ENCODE measurements around the gene GRPEL1. TPM values are rescaled to one million over a fixed set of nuclear protein-coding genes. Genes with fewer than 3 reads are reported as not detected.

The GRPEL1 gene
- total RNA-seq, 1 donor from 2014 or later: 67.4 TPM

DNA sequence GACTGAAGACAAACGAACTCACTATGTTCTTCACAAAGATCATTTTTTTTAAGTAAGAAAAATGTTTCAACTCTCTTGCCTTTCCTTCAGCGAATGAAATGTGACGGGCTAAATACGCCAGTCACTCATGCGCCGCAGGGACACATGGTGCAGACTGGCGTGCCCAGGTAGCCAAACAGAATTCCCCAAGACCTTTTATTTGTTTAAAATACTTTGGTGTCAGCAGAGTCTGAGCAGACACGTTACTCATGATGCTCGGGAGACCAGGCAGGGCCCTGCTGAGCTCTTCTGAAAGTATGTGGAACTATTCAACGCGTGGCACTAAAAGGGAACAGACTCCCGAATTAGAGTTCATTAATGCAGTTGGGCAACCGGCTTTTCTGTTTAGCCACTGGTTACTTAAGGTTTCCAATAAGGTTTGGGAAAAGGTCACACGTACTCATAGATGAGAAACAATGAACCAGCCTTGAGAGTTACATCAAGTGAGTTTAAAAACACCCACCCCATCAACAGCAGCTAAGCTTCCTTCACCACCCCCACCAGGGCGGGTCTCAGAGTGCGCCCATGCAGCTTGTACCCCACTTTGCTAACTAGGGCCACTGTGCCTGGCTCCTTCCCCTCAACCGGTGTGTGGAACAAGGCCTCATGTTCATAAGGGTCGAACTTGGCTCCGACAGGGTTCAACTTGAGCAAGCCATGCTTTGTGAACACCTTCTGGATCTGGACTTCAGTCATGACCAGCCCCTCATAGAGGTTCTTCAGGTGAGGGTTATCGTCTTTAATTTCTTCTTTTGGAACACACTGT is 7.3 kb downstream of the GRPEL1 start:
- Histone ChIP-seq H3K36me3 (ENCODE audit: control insufficient read depth, insufficient read depth, low read length) (peaks cover 29% of the 10 kb centered on the region), H3K4me3 (ENCODE audit: low read depth, low read length) (no peak overlapping the region), H3K27me3 (ENCODE audit: control insufficient read depth, insufficient read depth, low read length) (no peaks in the 10 kb centered on the region)
- DNase-seq (ENCODE audit: low read depth) (no peak), FAIRE-seq (no peak)
- TF ChIP-seq, protein P1, sequence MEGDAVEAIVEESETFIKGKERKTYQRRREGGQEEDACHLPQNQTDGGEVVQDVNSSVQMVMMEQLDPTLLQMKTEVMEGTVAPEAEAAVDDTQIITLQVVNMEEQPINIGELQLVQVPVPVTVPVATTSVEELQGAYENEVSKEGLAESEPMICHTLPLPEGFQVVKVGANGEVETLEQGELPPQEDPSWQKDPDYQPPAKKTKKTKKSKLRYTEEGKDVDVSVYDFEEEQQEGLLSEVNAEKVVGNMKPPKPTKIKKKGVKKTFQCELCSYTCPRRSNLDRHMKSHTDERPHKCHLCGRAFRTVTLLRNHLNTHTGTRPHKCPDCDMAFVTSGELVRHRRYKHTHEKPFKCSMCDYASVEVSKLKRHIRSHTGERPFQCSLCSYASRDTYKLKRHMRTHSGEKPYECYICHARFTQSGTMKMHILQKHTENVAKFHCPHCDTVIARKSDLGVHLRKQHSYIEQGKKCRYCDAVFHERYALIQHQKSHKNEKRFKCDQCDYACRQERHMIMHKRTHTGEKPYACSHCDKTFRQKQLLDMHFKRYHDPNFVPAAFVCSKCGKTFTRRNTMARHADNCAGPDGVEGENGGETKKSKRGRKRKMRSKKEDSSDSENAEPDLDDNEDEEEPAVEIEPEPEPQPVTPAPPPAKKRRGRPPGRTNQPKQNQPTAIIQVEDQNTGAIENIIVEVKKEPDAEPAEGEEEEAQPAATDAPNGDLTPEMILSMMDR (IDR thresholded peaks at IDR 0.05; ENCODE audit: insufficient read depth, low read length, severe bottlenecking): no peak

DNA sequence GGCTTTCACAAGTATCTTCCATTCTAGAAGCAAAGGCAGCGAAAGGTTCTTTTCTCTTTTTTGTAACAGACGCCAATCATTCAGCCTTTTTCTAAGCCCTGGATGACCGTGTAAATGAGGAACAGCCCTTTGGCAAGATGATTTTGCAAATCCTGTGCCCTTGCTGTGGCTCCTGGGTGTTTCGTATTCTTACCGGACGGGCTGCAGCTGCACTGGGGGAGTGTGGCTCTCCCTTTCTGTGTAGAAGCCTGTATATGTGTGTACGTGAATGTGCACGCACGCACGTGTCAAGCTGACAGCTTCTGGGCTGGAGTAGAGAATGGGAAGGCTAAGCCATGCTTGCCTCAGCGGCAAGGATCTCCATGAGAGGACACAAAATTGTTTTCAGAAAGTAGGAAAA is 8.2 kb downstream of the GRPEL1 start:
- FAIRE-seq: no peak
- Histone ChIP-seq H3K27me3 (ENCODE audit: control insufficient read depth, insufficient read depth, low read length) (no peaks in the 10 kb centered on the region), H3K4me3 (ENCODE audit: low read depth, low read length) (no peak overlapping the region), H3K36me3 (ENCODE audit: control insufficient read depth, insufficient read depth, low read length) (peaks cover 30% of the 10 kb centered on the region)
- TF ChIP-seq, protein P1 (IDR thresholded peaks at IDR 0.05; ENCODE audit: insufficient read depth, low read length, severe bottlenecking): no peak
- no peak for DNase-seq (ENCODE audit: low read depth)

DNA sequence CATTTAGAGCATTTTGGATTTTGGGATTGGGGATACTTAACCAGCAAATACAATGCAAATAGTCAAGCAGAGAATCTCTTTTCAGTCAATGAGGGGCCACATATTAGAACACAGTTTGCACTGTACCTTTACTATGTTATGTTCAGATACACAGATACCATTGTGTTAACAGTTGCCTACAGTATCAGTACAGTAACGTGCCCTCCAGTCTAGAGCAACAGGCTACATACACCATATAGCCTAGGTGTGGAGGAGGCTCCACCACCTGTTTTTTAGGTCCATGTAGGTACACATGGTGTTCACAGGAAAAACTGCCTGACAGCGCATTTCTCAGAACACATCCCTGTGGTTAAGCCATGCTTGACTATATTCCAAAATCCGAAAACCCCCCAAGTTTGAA is 9.1 kb downstream of the GRPEL1 start:
- no peak for FAIRE-seq
- DNase-seq (ENCODE audit: low read depth): no peak
- Histone ChIP-seq H3K36me3 (ENCODE audit: control insufficient read depth, insufficient read depth, low read length) (peaks cover 26% of the 10 kb centered on the region), H3K27me3 (ENCODE audit: control insufficient read depth, insufficient read depth, low read length) (no peaks in the 10 kb centered on the region), H3K4me3 (ENCODE audit: low read depth, low read length) (no peak overlapping the region)
- TF ChIP-seq, protein P1 (IDR thresholded peaks at IDR 0.05; ENCODE audit: insufficient read depth, low read length, severe bottlenecking): no peak

DNA sequence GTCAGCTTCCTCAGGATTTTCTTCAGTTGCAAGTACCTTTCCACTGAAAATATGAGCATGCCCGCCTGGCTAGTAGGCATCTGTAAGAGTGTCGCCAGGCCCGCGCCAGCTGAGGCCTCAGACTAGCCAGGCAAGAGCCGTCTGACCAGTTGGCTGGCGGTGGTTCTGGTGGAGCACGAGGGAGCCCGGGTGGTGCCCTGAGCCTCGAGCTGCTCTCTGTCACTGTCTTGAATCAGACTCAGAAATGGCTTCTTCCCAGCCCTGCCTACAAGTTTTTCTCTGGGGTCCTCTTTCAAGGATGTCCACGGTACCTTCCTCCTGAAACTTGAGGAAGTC is 11.9 kb downstream of the GRPEL1 start:
- TF ChIP-seq, protein P1 (IDR thresholded peaks at IDR 0.05; ENCODE audit: insufficient read depth, low read length, severe bottlenecking): no peak
- Histone ChIP-seq H3K27me3 (ENCODE audit: control insufficient read depth, insufficient read depth, low read length) (no peaks in the 10 kb centered on the region), H3K36me3 (ENCODE audit: control insufficient read depth, insufficient read depth, low read length) (peaks cover 16% of the 10 kb centered on the region), H3K4me3 (ENCODE audit: low read depth, low read length) (no peak overlapping the region)
- FAIRE-seq: no peak
- no peak for DNase-seq (ENCODE audit: low read depth)

DNA sequence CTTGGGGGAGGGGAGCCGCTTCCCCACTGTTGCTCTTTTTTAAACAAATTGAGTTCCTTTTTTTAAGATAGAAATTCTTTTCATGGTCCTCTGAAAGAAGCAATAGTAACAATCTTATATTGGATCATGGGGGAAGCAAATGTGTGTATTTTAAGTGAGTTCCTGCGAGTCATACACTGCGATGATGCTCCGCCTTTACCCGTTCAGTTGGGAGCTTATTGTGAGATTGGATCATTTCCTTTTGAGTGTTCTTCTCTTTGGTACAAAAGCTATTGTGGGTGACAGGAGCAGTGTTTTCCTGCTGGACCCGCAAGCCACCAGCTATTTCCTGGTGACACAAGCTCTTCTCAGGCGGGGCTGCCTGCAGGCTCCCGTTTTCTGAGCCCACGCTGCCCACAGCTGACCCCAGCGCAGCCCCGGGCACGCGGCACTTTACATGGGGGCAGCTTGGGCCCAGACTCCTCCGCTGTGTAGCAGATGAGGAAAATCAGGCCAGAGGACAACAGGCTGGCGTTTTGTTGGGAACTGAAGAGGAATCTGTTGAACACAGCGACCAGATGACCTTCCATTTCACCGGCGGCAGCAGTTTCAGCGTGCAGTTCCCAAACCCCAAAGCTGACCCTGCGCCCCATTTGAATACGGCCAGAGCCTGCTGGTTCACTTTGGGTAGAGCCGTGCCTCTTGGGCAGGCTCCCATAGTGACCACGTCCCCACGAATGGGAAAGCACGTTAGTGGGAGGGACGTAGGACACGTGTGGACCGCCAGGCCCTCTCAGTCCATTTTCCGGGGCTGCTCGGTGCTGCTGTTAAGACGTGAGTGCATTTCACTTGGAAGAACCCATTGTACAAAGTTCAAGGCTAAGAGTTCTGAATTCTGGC is 12.5 kb downstream of the GRPEL1 start:
- H3K27me3 ChIP-seq (ENCODE audit: control insufficient read depth, insufficient read depth, low read length): no peaks in the 10 kb centered on the region
- H3K36me3 ChIP-seq (ENCODE audit: control insufficient read depth, insufficient read depth, low read length): peaks cover 14% of the 10 kb centered on the region
- no peak overlapping the region for H3K4me3 ChIP-seq (ENCODE audit: low read depth, low read length)
- TF ChIP-seq, protein P1 (IDR thresholded peaks at IDR 0.05; ENCODE audit: insufficient read depth, low read length, severe bottlenecking): no peak
- FAIRE-seq (no peak), DNase-seq (ENCODE audit: low read depth) (peak; percentile 37)
